HL-60/S4 treated with phorbol 12-myristate 13-acetate at 8.2 ng/mL for 4 days and 3 days (cell line): ENCODE data around the gene ZNF282.

Experiments
- in situ Hi-C: fragments of 300-500 bp; cut with MboI; formaldehyde crosslinking; loops from 2 replicates; pipeline ENCODE4 v1.15.0; 2022; ENCODE audit warnings: low sequenced_read_pairs

The ZNF282 gene

GRCh38 chr7:149195180-149196150 is at the start of gene ZNF282:
Gene ZNF282, plus strand, starts transcription at chr7:149195546. Its CDS starts 44 bp downstream, at chr7:149195590.
- in situ Hi-C loops: no loop called here

GRCh38 chr7:149147072-149147751 is 48.1 kb upstream of the ZNF282 start, which contains the start of gene ZNF398:
Gene ZNF398, plus strand, starts transcription at chr7:149147453. Its CDS starts 290 bp downstream, at chr7:149147743.
- in situ Hi-C loops: no loop called here

- in situ Hi-C loops: no loop called here
Observed at GRCh38 chr7:149147752-149148653, 47.3 kb upstream of the ZNF282 start.

GRCh38 chr7:149150981-149151380 is 44.4 kb upstream of the ZNF282 start:
- in situ Hi-C loops: no loop called here

- in situ Hi-C loops: no loop called here
Observed at GRCh38 chr7:149153346-149153745, 42.0 kb upstream of the ZNF282 start.

- in situ Hi-C loops: no loop called here
Observed at GRCh38 chr7:149154056-149154455, 41.3 kb upstream of the ZNF282 start.

GRCh38 chr7:149156898-149157297 is 38.4 kb upstream of the ZNF282 start:
- in situ Hi-C loops: no loop called here

- in situ Hi-C loops: no loop called here
Observed at GRCh38 chr7:149161241-149161848, 34.0 kb upstream of the ZNF282 start.

- in situ Hi-C loops: no loop called here
Observed at GRCh38 chr7:149166142-149166541, 29.2 kb upstream of the ZNF282 start.

GRCh38 chr7:149166630-149167352 is 28.6 kb upstream of the ZNF282 start:
- in situ Hi-C loops: no loop called here

- in situ Hi-C loops: no loop called here
Observed at GRCh38 chr7:149171892-149172533, 23.3 kb upstream of the ZNF282 start.

- in situ Hi-C loops: no loop called here
Observed at GRCh38 chr7:149172534-149172920, 22.8 kb upstream of the ZNF282 start.

- in situ Hi-C loops: no loop called here
Observed at GRCh38 chr7:149175150-149175549, 20.2 kb upstream of the ZNF282 start.

- in situ Hi-C loops: no loop called here
Observed at GRCh38 chr7:149179241-149179640, 16.1 kb upstream of the ZNF282 start.

- in situ Hi-C loops: no loop called here
Observed at GRCh38 chr7:149180722-149181449, 14.5 kb upstream of the ZNF282 start.

GRCh38 chr7:149181450-149181790 is 13.9 kb upstream of the ZNF282 start:
- in situ Hi-C loops: no loop called here

GRCh38 chr7:149184274-149184673 is 11.1 kb upstream of the ZNF282 start:
- in situ Hi-C loops: no loop called here

- in situ Hi-C loops: no loop called here
Observed at GRCh38 chr7:149188213-149188612, 7.1 kb upstream of the ZNF282 start.
